Activated naive CD8-positive, alpha-beta T cell treated with anti-CD3 and anti-CD28 coated beads, Interleukin-2, amount 50 U/mL, for 24 hours (primary cell): ENCODE results near the gene AP3B2.
"Not testable (repeated sequence)": the region's sequence is repeated elsewhere in the genome, so short reads cannot be mapped to it uniquely, and the experiment has no call there.

Experiments
- ATAC-seq: fragments of 150-1000 bp; cut with Tn5 transposase; one replicate; pipeline ENCODE4 v1.10.0; 2021
- DNase-seq: peaks from one replicate; pipeline ENCODE4 v3.0.0; 2021
- H3K27ac Mint-ChIP-seq: one replicate; pipeline ENCODE4 v1.8.0; 2021; ENCODE audit warnings: mild to moderate bottlenecking, mixed read lengths
- H3K27me3 Mint-ChIP-seq: one replicate; pipeline ENCODE4 v1.8.0; 2021; ENCODE audit warnings: mixed read lengths
- H3K36me3 Mint-ChIP-seq: one replicate; pipeline ENCODE4 v1.8.0; 2021; ENCODE audit warnings: low read depth, mixed read lengths
- H3K4me1 Mint-ChIP-seq: one replicate; pipeline ENCODE4 v1.8.0; 2021; ENCODE audit warnings: mixed read lengths
- H3K4me3 Mint-ChIP-seq: one replicate; pipeline ENCODE4 v1.8.0; 2021; ENCODE audit warnings: mild to moderate bottlenecking, moderate library complexity, mixed read lengths
- H3K9me3 Mint-ChIP-seq: one replicate; pipeline ENCODE4 v1.8.0; 2021; ENCODE audit warnings: mixed read lengths

The AP3B2 gene

DNA sequence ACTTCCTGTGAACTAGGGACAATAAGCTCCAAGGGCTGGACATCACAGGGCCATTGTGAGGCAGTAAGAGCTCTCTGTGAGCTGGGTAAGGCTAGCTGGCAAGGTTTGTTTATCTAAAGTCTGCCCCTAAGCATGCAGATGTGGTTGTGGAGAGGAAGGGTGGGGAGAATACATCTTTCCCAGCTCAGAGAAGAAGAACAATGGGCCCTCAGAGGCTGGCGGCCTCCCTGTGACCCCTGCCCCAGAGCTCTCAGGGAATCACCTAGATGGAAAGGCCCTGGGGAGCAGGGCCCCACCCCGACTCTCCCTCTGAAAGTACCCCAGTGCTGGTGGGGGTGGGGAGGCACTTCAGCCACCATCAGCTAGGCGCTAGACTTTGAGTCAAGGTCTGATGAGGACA lies 4.3 kb upstream of the AP3B2 start:
- no peaks in the 10 kb centered on the region for H3K4me1 Mint-ChIP-seq

GRCh38 chr15:82712036-82712435 lies 2.4 kb upstream of the AP3B2 start:
- ATAC-seq, result no peak
- no peak overlapping the region for H3K27ac Mint-ChIP-seq
- H3K4me3 Mint-ChIP-seq, result no peak overlapping the region
- no peaks in the 10 kb centered on the region for H3K9me3 Mint-ChIP-seq
- H3K27me3 Mint-ChIP-seq, result peaks cover 9% of the 10 kb centered on the region
- DNase-seq, result no peak
- no peaks in the 10 kb centered on the region for H3K36me3 Mint-ChIP-seq
- no peaks in the 10 kb centered on the region for H3K4me1 Mint-ChIP-seq

More for the DNA sequence above, 4.3 kb upstream of the AP3B2 start:
- DNase-seq (no peak), ATAC-seq (no peak)
- no peak overlapping the region for H3K4me3 Mint-ChIP-seq
- peaks cover 4% of the 10 kb centered on the region for H3K9me3 Mint-ChIP-seq
- H3K36me3 Mint-ChIP-seq, result peaks cover 3% of the 10 kb centered on the region
- peaks cover 9% of the 10 kb centered on the region for H3K27me3 Mint-ChIP-seq
- H3K27ac Mint-ChIP-seq, result no peak overlapping the region

DNA sequence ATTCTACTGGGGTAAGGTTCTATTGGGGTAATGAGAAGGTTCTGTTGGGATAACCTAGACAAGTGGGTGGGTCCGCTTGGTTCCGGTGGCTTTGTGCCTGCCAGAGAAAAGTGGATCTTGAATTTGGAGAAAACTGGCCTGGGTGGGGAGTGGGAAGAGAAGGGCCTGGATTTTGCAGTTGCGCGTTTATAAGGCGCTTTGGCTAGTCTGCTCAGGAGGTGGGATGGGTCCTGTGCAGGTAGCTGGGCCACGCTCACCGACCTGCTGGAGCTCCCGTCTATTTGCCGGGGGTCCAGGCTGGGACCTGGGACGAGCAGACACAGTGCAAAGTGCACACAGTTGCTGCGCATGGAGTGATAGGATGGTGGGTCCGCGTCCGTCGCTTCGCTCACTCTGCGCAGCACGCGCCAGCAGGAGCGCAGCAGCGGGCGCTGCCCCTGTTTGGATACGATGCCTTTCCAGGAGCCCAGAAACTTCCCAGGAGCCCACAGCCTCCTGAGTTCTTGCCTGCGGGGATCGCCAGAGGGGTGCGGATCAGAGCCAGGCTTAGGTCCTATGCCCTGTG lies 1.3 kb upstream of the AP3B2 start:
- peaks cover 9% of the 10 kb centered on the region for H3K27me3 Mint-ChIP-seq
- no peak for DNase-seq
- H3K9me3 Mint-ChIP-seq, result no peaks in the 10 kb centered on the region
- no peak overlapping the region for H3K4me3 Mint-ChIP-seq
- no peak overlapping the region for H3K27ac Mint-ChIP-seq
- no peaks in the 10 kb centered on the region for H3K4me1 Mint-ChIP-seq
- no peaks in the 10 kb centered on the region for H3K36me3 Mint-ChIP-seq
- no peak for ATAC-seq

DNA sequence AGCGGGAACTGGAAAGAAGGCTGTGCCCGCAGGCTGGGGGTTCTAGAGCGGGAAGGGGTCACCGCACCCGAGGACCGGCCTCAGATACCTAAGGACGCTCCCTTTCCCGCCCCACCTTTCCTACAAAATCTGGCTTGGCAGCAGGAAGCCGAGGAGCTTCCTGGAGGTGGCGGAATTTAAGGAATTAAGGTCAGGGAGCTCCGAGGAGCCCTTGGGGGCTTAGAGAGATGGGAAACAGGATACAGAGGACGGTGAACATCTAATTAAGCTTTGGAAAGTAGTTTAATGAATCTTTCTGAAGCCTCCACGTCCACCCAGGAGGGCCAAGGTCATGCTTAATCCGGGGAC lies 507 bp upstream of the AP3B2 start:
- Mint-ChIP-seq H3K4me3 (no peak overlapping the region), H3K36me3 (no peaks in the 10 kb centered on the region), H3K9me3 (no peaks in the 10 kb centered on the region), H3K4me1 (no peaks in the 10 kb centered on the region), H3K27me3 (peaks cover 9% of the 10 kb centered on the region), H3K27ac (no peak overlapping the region)
- ATAC-seq (no peak), DNase-seq (no peak)

- Mint-ChIP-seq H3K36me3 (no peaks in the 10 kb centered on the region), H3K4me1 (no peaks in the 10 kb centered on the region), H3K4me3 (no peak overlapping the region), H3K27ac (no peak overlapping the region), H3K27me3 (peaks cover 9% of the 10 kb centered on the region), H3K9me3 (no peaks in the 10 kb centered on the region)
- ATAC-seq (no peak), DNase-seq (peak; percentile 8)
Observed at GRCh38 chr15:82709081-82709420, 624 bp downstream of the AP3B2 start.

DNA sequence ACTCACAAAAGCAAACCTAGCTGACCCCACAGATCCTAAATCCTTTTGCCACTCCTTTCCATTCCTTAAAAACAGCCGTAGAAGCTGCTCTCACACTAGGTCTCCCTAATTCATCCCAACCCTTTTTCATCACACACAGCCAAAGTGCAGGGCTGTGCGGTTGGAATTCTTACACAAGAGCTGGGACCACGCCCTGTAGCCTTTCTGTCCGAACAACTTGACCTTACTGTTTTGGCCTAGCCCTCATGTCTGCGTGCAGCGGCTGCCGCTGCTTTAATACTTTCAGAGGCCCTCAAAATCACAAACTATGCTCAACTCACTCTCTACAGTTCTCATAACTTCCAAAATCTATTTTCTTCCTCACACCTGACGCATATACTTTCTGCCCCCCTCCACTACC lies 3.8 kb downstream of the AP3B2 start:
- H3K4me1 Mint-ChIP-seq, H3K36me3 Mint-ChIP-seq, H3K27me3 Mint-ChIP-seq, H3K27ac Mint-ChIP-seq, H3K9me3 Mint-ChIP-seq, H3K4me3 Mint-ChIP-seq, DNase-seq, ATAC-seq: not testable (repeated sequence)

GRCh38 chr15:82699726-82700125 lies 9.9 kb downstream of the AP3B2 start:
- H3K27ac Mint-ChIP-seq, result no peak overlapping the region
- H3K4me1 Mint-ChIP-seq, result no peaks in the 10 kb centered on the region
- H3K9me3 Mint-ChIP-seq, result no peaks in the 10 kb centered on the region
- peaks cover 2% of the 10 kb centered on the region for H3K27me3 Mint-ChIP-seq
- H3K4me3 Mint-ChIP-seq, result no peak overlapping the region
- ATAC-seq, result no peak
- DNase-seq, result no peak
- H3K36me3 Mint-ChIP-seq, result no peaks in the 10 kb centered on the region

- H3K27ac Mint-ChIP-seq, result no peak overlapping the region
Observed at GRCh38 chr15:82698711-82699345, 10.8 kb downstream of the AP3B2 start.

DNA sequence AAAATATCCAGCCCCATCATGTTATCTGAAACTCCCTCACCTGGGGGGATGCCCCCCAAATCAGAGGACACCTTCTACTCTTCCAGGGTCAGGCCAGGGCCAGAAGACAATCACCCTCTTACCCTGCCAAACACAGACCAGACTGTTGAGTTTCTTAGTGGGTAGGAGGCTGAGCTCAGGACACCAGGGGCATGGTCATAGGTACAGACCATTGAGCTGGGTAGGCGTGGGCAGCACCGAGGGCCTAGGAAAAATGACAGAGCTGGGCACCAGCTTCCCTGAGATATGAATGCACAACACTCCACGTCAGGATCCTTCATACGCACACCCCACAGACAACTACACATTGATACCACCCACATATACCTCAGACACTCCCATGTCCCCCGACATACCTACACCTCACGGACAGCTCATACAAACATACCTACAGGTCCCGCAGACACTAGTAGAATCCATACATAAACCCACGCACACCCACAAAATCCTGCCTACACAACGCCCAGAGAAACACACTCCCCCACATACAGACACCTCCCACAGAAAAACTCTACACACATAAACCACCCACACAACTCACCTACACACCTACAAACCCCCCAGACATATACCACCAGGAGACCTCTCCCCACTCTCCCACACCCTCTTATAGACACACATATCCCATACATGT lies 11.8 kb downstream of the AP3B2 start:
- Mint-ChIP-seq H3K4me1 (no peaks in the 10 kb centered on the region), H3K36me3 (no peaks in the 10 kb centered on the region), H3K27me3 (peaks cover 2% of the 10 kb centered on the region), H3K27ac (no peak overlapping the region), H3K4me3 (no peak overlapping the region), H3K9me3 (no peaks in the 10 kb centered on the region)
- ATAC-seq, result no peak
- DNase-seq, result no peak

More at GRCh38 chr15:82698711-82699345, 10.8 kb downstream of the AP3B2 start:
- ATAC-seq (no peak), DNase-seq (no peak)
- Mint-ChIP-seq H3K4me3 (no peak overlapping the region), H3K27me3 (peaks cover 2% of the 10 kb centered on the region), H3K36me3 (no peaks in the 10 kb centered on the region), H3K9me3 (no peaks in the 10 kb centered on the region), H3K4me1 (no peaks in the 10 kb centered on the region)

DNA sequence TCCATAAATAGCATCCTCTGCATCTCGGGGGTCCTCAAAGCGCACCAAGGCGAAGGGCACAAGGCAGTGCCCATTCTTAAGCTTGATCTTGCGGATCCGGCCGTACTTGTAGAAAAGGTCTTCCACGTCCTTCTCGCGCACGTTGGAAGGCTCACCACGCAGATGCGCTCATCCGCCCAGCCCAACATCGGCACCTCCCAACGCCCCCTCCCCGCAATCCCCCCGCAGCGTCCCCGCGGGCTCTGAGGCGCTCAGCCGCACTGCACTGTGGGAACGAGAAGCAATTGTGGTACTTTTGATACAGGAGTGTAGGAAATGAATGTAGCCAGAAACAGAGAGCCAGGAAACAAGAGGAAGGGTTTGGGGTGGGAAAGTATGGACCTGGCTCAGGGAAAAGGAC lies 17.5 kb downstream of the AP3B2 start:
- Mint-ChIP-seq H3K9me3 (no peaks in the 10 kb centered on the region), H3K4me1 (no peaks in the 10 kb centered on the region), H3K4me3 (no peak overlapping the region), H3K36me3 (no peaks in the 10 kb centered on the region), H3K27me3 (peaks cover 9% of the 10 kb centered on the region), H3K27ac (no peak overlapping the region)
- DNase-seq (no peak), ATAC-seq (no peak)

DNA sequence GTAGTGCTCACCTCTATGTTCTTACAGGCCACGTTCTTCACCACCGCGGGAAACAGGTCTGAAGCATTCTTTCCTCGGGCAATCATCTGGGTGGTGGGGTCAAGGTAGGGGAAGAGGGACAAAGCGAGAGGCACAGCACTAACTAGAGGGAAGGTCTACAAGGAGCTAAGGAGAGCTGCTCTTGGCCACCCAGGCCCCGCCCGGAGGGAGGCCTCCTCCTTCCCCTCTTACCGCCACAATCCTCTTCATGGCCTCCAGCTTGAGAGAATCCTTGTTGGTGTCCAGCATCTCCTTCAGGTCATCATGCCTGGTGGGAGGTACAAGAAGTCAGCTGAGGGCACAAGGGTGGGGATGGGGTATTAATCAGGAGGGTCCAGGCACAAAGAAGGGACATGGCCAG lies 20.5 kb downstream of the AP3B2 start:
- no peaks in the 10 kb centered on the region for H3K36me3 Mint-ChIP-seq
- H3K27me3 Mint-ChIP-seq, result peaks cover 9% of the 10 kb centered on the region
- no peaks in the 10 kb centered on the region for H3K4me1 Mint-ChIP-seq
- ATAC-seq, result no peak
- H3K9me3 Mint-ChIP-seq, result no peaks in the 10 kb centered on the region
- no peak overlapping the region for H3K27ac Mint-ChIP-seq
- DNase-seq, result no peak
- no peak overlapping the region for H3K4me3 Mint-ChIP-seq

DNA sequence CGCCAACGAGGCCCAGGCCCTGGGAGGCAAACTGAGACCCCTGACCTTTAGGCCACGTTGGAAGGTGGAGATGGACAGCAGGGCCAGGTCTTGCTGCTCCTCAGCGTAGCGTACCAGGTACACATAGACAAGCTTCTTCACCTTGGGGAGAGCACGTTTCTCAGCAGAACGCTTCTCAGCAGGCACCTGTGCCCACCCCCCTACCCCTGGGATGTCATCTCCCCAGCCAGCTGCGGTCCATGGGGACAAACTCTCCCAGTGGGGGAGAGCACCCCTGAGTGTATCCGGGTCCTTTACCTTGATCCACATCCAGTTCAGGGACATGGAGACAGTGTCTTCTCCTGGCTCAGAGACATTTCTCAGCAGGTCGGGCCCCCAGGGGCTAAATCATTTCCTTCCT lies 21.0 kb downstream of the AP3B2 start:
- DNase-seq (no peak), ATAC-seq (no peak)
- H3K4me3 Mint-ChIP-seq, result no peak overlapping the region
- no peaks in the 10 kb centered on the region for H3K4me1 Mint-ChIP-seq
- no peaks in the 10 kb centered on the region for H3K9me3 Mint-ChIP-seq
- H3K27ac Mint-ChIP-seq, result no peak overlapping the region
- H3K36me3 Mint-ChIP-seq, result no peaks in the 10 kb centered on the region
- peaks cover 9% of the 10 kb centered on the region for H3K27me3 Mint-ChIP-seq

- Mint-ChIP-seq H3K27me3 (peaks cover 4% of the 10 kb centered on the region), H3K27ac (peak overlapping the region; percentile 62), H3K4me3 (peak overlapping the region; percentile 83), H3K9me3 (no peaks in the 10 kb centered on the region), H3K4me1 (peaks cover 11% of the 10 kb centered on the region), H3K36me3 (no peaks in the 10 kb centered on the region)
- ATAC-seq, result no peak
- no peak for DNase-seq
Observed at GRCh38 chr15:82681371-82681770, 28.3 kb downstream of the AP3B2 start.

DNA sequence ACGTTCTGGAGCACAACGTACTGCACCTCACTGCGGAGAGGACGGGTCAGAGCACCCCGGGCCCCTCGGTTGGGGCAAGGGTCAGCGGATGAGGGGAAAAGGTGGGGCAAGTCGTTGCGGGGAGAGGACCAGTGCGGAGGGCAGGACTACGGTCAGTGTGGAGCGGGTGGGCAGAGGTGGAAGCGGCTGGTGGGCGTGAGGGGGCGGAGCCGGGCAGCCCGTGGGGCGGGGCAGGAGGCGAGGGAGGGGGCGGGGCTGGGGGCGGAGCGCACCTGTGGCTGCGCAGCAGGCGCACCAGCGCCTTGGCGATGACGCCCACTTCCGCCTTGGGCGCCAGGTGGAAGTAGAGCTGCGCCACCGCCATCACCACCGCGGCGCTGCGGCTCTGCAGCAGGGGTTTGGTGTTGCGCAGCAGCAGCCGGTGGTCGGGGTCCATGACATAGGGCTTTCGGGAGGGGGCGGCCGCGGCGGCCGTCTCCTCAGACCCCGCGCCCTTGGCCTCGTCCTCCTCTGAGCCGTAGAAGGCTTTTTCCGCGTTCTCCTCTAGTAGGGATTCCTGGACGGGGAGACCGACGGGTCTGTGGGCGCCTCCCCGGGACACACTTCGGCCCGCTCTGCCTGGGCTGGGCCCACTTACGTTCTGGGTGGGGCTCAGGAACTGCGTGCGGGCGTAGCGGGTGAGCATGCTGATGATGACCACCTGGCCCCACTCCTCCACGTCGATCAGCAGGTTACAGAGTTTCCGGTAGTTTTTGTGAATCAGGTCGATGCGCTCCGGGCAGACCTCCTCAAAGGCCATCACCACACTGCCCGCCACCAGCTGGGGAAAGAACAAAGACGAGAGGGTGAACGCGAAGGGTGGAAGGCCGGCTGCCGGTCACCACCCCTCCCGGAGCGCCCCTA lies 29.2 kb downstream of the AP3B2 start:
- Mint-ChIP-seq H3K4me3 (peak overlapping the region; percentile 83), H3K27me3 (peaks cover 4% of the 10 kb centered on the region), H3K27ac (peak overlapping the region; percentile 62), H3K36me3 (no peaks in the 10 kb centered on the region), H3K4me1 (peaks cover 11% of the 10 kb centered on the region), H3K9me3 (no peaks in the 10 kb centered on the region)
- DNase-seq, result peak; percentile 78
- ATAC-seq, result peak; percentile 91
